ENCODE results near the gene MOB1B. TPM values are rescaled to one million over a fixed set of nuclear protein-coding genes. Genes with fewer than 3 reads are reported as not detected.
A peak's percentile ranks its signal among the peaks of the same experiment; 100 is the strongest.

The MOB1B gene
- total RNA-seq, 2 donors from 2014 or later = 7.7 to 14.0 TPM

DNA sequence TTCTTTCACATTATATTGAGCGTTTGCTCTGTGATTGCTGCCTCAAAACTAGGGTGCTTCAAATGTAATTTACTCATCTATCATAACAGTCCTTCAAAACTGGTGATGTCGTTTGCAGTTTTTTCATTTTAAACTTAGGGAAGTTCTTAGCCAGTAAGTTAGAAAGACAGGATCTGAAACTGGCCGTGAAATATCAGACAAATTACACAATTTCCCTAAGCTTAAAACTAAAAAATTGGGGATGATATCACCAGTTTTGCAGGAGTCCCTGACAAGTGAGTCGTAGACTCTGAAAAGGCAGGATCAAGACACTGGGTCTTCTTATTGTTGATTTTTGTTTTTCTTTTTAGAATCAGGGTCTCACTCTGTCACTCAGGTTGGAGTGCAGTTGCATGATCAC, 44.8 kb downstream of the MOB1B start:
- no peaks in the 10 kb centered on the region for H3K27me3 ChIP-seq
- TF ChIP-seq, protein P1, sequence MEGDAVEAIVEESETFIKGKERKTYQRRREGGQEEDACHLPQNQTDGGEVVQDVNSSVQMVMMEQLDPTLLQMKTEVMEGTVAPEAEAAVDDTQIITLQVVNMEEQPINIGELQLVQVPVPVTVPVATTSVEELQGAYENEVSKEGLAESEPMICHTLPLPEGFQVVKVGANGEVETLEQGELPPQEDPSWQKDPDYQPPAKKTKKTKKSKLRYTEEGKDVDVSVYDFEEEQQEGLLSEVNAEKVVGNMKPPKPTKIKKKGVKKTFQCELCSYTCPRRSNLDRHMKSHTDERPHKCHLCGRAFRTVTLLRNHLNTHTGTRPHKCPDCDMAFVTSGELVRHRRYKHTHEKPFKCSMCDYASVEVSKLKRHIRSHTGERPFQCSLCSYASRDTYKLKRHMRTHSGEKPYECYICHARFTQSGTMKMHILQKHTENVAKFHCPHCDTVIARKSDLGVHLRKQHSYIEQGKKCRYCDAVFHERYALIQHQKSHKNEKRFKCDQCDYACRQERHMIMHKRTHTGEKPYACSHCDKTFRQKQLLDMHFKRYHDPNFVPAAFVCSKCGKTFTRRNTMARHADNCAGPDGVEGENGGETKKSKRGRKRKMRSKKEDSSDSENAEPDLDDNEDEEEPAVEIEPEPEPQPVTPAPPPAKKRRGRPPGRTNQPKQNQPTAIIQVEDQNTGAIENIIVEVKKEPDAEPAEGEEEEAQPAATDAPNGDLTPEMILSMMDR (IDR thresholded peaks at IDR 0.05) = no peak
- DNase-seq (ENCODE audit: low spot score) = no peak
- no peaks in the 10 kb centered on the region for H3K4me1 ChIP-seq
- no peak overlapping the region for H3K27ac ChIP-seq
- no peaks in the 10 kb centered on the region for H3K9me3 ChIP-seq
- H3K4me3 ChIP-seq = no peak overlapping the region
- H3K36me3 ChIP-seq = no peaks in the 10 kb centered on the region

DNA sequence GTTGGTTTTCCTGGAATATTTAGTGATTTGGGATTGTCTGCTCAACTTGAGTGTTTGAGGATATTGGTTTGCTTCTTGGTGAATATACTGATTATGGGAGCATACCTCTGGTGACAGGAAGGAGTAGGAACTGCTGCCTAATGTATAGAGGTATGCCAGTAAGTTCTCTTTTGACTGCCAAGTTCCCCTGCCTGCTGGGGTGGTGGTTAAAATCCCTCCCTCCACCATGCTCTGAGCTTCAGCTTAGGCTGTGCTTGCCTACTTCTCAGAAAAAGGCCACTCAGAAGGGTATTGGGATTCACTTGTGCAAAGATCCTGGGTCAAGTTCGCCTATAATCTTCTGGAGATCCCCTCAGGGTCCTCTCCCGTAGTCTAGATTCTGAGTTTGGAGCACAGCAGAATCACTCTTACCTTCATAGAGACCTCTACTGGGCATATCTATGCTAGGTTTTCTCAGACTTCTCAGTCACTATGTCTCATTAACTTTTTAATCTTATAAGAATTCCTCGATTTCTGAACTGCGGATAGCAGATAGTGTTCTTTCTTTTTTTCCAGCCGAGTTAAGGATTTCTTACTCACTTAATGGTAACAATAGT, 46.6 kb downstream of the MOB1B start:
- H3K4me1 ChIP-seq = no peaks in the 10 kb centered on the region
- TF ChIP-seq, protein P1 (IDR thresholded peaks at IDR 0.05) = peak in 1 of 2 donors; percentile 15
- no peak for DNase-seq (ENCODE audit: low spot score)
- H3K4me3 ChIP-seq = no peak overlapping the region
- H3K9me3 ChIP-seq = no peaks in the 10 kb centered on the region
- H3K27ac ChIP-seq = no peak overlapping the region
- H3K36me3 ChIP-seq = no peaks in the 10 kb centered on the region
- no peaks in the 10 kb centered on the region for H3K27me3 ChIP-seq

DNA sequence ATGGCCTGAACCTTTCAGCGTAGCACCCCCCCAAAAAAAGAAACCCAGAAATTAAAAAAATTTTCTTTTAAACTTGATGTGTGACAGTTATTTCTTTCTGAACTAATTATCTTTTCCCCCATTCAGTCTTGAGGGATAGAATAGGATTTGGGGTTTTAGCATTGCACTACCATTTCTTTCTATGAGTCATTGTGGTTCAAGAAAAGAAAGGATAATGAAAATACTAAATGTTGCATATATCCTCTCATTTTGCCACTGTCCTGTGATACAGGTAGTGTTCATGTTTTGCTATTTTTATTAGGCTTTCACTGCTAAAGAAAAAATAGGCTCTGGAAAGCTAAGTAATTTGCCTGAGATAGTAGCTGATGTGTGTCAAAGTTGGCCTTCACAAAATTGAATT, 51.9 kb downstream of the MOB1B start:
- H3K4me3 ChIP-seq = no peak overlapping the region
- H3K9me3 ChIP-seq = no peaks in the 10 kb centered on the region
- TF ChIP-seq, protein P1 (IDR thresholded peaks at IDR 0.05) = no peak

DNA sequence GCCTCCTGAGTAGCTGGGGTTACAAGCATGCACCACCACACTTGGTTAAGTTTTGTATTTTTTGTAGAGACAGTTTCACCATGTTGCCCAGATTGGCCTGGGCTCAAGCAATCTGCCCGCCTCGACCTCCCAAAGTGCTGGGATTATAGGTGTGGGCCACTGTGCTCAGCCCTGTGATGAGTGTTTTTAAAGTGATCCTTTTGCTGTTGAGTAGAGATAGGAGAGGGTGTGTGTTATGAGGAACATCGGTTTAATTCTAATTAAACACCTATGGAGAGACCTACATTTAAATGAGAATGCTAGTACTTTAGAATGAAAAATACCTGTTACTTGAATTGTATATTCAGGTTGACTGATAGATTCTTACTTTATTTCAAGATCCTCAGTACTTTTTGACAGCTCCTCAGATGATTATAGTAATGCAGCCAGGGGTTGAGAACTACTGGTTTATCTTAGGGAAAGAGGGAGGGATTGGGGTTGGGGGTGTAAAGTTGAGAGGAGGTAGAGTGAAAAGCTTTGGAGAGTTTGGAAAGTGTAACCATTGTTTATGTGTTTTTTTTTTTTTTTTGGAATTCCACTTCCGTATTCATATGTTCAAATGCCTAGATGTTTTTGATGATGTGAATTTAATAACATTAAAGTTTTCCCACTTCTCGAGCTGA, 54.5 kb downstream of the MOB1B start:
- no peak overlapping the region for H3K27ac ChIP-seq
- no peaks in the 10 kb centered on the region for H3K27me3 ChIP-seq
- no peak overlapping the region for H3K4me3 ChIP-seq
- peaks cover 10% of the 10 kb centered on the region for H3K36me3 ChIP-seq
- DNase-seq (ENCODE audit: low spot score) = no peak
- H3K9me3 ChIP-seq = no peaks in the 10 kb centered on the region
- TF ChIP-seq, protein P1 (IDR thresholded peaks at IDR 0.05) = no peak
- H3K4me1 ChIP-seq = peaks cover 0 to 5% of the 10 kb centered on the region in 2 donors

More for the DNA sequence above, 51.9 kb downstream of the MOB1B start:
- H3K27ac ChIP-seq = no peak overlapping the region
- H3K36me3 ChIP-seq = peaks cover under 1% of the 10 kb centered on the region
- no peaks in the 10 kb centered on the region for H3K27me3 ChIP-seq
- H3K4me1 ChIP-seq = peaks cover 0 to 5% of the 10 kb centered on the region in 2 donors
- DNase-seq (ENCODE audit: low spot score) = no peak

DNA sequence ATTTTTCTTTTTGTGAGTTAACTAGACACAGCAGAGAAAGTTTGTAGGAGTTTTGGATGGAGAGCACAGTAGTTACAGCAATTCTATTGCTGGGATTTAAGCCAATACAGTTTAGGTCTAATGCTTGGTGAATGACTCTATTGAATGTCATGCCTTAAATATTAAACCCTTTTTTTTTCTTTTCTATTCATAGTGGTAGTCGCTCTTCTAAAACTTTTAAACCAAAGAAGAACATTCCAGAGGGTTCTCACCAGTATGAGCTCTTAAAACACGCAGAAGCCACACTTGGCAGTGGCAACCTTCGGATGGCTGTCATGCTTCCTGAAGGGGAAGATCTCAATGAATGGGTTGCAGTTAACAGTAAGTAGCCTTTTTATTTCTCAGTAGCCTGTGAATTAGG, 56.5 kb downstream of the MOB1B start:
- no peak overlapping the region for H3K4me3 ChIP-seq
- H3K9me3 ChIP-seq = no peaks in the 10 kb centered on the region
- peaks cover 10% of the 10 kb centered on the region for H3K36me3 ChIP-seq
- H3K27ac ChIP-seq = no peak overlapping the region
- no peaks in the 10 kb centered on the region for H3K27me3 ChIP-seq
- TF ChIP-seq, protein P1 (IDR thresholded peaks at IDR 0.05) = no peak
- DNase-seq (ENCODE audit: low spot score) = no peak
- H3K4me1 ChIP-seq = peaks cover 0 to 5% of the 10 kb centered on the region in 2 donors
